ENCODE results near the gene LRRC40. TPM values are rescaled to one million over a fixed set of nuclear protein-coding genes. Genes with fewer than 3 reads are reported as not detected.

Gene LRRC40
- total and polyA plus RNA-seq, 9 of the 15 experiments (the other 6 are each of a cell fraction or from before 2014, with no cell fraction given): 16.1 to 36.2 (median 30.9) TPM

DNA sequence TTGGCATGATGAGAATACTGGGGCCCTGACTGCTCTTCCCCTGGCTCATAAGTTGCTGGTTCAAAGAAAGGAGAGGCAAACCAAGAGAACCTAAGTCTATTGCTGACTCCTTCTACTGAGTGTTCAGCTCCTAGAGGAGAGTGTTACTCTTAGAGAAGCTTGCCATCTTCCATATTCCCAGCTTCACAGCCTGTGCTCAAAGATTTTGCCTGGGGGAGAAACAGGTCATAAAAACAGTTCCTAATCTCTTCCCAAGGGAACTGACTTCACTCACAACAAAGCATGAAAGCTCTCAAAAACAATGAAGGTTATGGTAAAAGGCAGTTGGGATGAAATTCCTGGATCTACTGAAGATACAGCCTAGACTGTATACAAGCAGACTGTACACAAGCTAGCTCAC is 37.1 kb downstream of the LRRC40 start (continued):
- TF ChIP-seq CBX8 (IDR thresholded peaks at IDR 0.05; ENCODE audit: borderline replicate concordance, extremely low read depth, low read depth, low read length, poor library complexity, severe bottlenecking): no peak
- TF ChIP-seq SMARCC2 (IDR thresholded peaks at IDR 0.05; ENCODE audit: low read depth): no peak
- TF ChIP-seq KDM5B (IDR thresholded peaks at IDR 0.05; ENCODE audit: insufficient replicate concordance, low read depth, low read length): no peak

DNA sequence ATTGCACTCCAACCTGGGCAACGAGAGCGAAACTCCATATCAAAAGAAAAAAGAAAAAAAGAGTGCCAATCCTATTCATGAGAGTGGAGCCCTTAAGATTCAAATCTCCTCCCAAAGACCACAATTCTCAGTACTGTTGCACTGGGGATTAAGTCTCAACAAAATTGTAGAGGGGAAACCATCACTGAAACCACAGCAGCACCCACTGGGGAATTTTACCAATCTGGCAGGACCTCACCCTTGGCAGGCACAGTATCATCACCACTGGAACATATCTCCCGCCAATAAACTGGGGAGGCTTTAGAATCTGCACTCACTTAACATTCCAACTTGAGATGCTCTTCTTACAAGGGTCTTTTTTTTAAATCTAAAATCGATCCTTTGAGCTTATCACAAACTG is 41.0 kb downstream of the LRRC40 start:
- Histone ChIP-seq H3K27me3 (ENCODE audit: control insufficient read depth in 2 of 2, insufficient read depth in 2 of 2, low read length in 2 of 2) (no peaks in the 10 kb centered on the region), H3K4me2 (ENCODE audit: insufficient read depth, low read length) (no peak overlapping the region), H3K4me1 (replicated peaks in 1 of 2; ENCODE audit: control insufficient read depth in 2 of 2, insufficient read depth in 2 of 2, low read length in 2 of 2) (no peaks in the 10 kb centered on the region), H3K79me2 (ENCODE audit: control insufficient read depth, insufficient read depth, low read length) (no peaks in the 10 kb centered on the region), H3K4me3 (no peak overlapping the region), H3K9me1 (ENCODE audit: control insufficient read depth, insufficient read depth, low read length) (no peaks in the 10 kb centered on the region), H3K9me3 (replicated peaks; ENCODE audit: control insufficient read depth, insufficient read depth, low read depth, low read length) (no peaks in the 10 kb centered on the region), H3K27ac (ENCODE audit: extremely low read depth, low read depth, low read length) (no peak overlapping the region), H4K20me1 (replicated peaks; ENCODE audit: control insufficient read depth, insufficient read depth, low read length) (no peaks in the 10 kb centered on the region), H2AFZ (ENCODE audit: low read depth, low read length) (no peak overlapping the region), H3K36me3 (ENCODE audit: control insufficient read depth, insufficient read depth, low read length) (peaks cover 3% of the 10 kb centered on the region; the same call in 1 of the 3 replicates), H3K9ac (ENCODE audit: insufficient read depth in 1 of 2, low read depth in 2 of 2, low read length in 2 of 2) (no peak overlapping the region)
- WGBS (ENCODE audit: insufficient coverage, low coverage, missing lambda C conversion rate): 95% methylated on average over 4 of the region's 4 CpGs
- ATAC-seq (no peak), FAIRE-seq (no peak), DNase-seq (ENCODE audit: extremely low read depth in 1 of 4, low spot score in 3 of 4) (no peak)
- ChIA-PET POLR2A (no interaction called here), CTCF (ENCODE audit: low intra/inter-chr PET ratio) (no interaction called here)
- TF ChIP-seq RBM34 (IDR thresholded peaks at IDR 0.05; ENCODE audit: borderline replicate concordance, insufficient read depth, low read length) (no peak), ZNF644 (tag; IDR thresholded peaks at IDR 0.05; ENCODE audit: low read depth) (no peak), HNRNPH1 (optimal IDR thresholded peaks at IDR 0.05; ENCODE audit: low read depth, low read length) (no peak), RBM14 (IDR thresholded peaks at IDR 0.05; ENCODE audit: borderline replicate concordance, insufficient read depth, low read depth, low read length) (no peak), CGGBP1 (CRISPR knock-in tag; IDR thresholded peaks at IDR 0.05) (no peak), ZC3H11A (IDR thresholded peaks at IDR 0.05; ENCODE audit: low read depth, low read length) (no peak), MAFF (IDR thresholded peaks at IDR 0.05; ENCODE audit: low read length) (no peak), KLF13 (tag; IDR thresholded peaks at IDR 0.05; ENCODE audit: borderline replicate concordance, low read depth) (no peak)
- in situ Hi-C loops (cut with MboI): no loop called here
- intact Hi-C loops (cut with micrococcal nuclease): no loop called here
- no TSS peak for BruUV-seq (replicated peaks)
